Natural killer cell (primary cell): ENCODE results near the gene DAAM2. TPM values are rescaled to one million over a fixed set of nuclear protein-coding genes. Genes with fewer than 3 reads are reported as not detected.
A peak's percentile ranks its signal among the peaks of the same experiment; 100 is the strongest.

Experiments
- ATAC-seq, 3 donors: fragments of 150-1000 bp in 2 of 3; fragments of 200-7000 bp in 1 of 3; cut with Tn5 transposase; 1 replicate in 1 of 3; 2 replicates in 2 of 3; pipeline ENCODE4 v1.10.0; 2021; ENCODE audit warnings: mild to moderate bottlenecking in 2 of 3, moderate library complexity in 2 of 3
- DNase-seq, 2 donors: peaks; one replicate each; pipeline versions ENCODE4 v3.0.0 to v3.0.0-alpha.2; 2013 to 2021; ENCODE audit warnings: mixed read lengths in 1 of 2
- H3K27ac ChIP-seq: one replicate; pipeline ENCODE4 v1.5.1; 2013; ENCODE audit warnings: mild to moderate bottlenecking, low read length
- H3K27me3 ChIP-seq: one replicate; pipeline ENCODE4 v1.6.1; 2013; ENCODE audit warnings: low read length; ENCODE audit not compliant: control insufficient read depth, insufficient read depth
- H3K36me3 ChIP-seq: one replicate; pipeline ENCODE4 v1.6.1; 2013; ENCODE audit warnings: low read length; ENCODE audit not compliant: control insufficient read depth, insufficient read depth
- H3K4me1 ChIP-seq: one replicate; pipeline ENCODE4 v1.6.1; 2013; ENCODE audit warnings: low read length; ENCODE audit not compliant: control insufficient read depth, insufficient read depth
- H3K4me3 ChIP-seq: one replicate; pipeline ENCODE4 v1.5.1; 2013; ENCODE audit warnings: low read length
- H3K9me3 ChIP-seq: one replicate; pipeline ENCODE4 v1.6.1; 2013; ENCODE audit warnings: low read length; ENCODE audit not compliant: control insufficient read depth, insufficient read depth
- H3K27ac Mint-ChIP-seq, 2 donors: one replicate each; pipeline ENCODE4 v1.8.0; 2022; ENCODE audit warnings: mild to moderate bottlenecking in 2 of 2, mixed read lengths in 2 of 2, moderate library complexity in 1 of 2
- H3K27me3 Mint-ChIP-seq, 2 donors: one replicate each; pipeline ENCODE4 v1.8.0; 2022; ENCODE audit warnings: low read depth in 2 of 2, mixed read lengths in 2 of 2
- H3K36me3 Mint-ChIP-seq: one replicate; pipeline ENCODE4 v1.8.0; 2022; ENCODE audit warnings: mixed read lengths
- H3K4me1 Mint-ChIP-seq, 2 donors: one replicate each; pipeline ENCODE4 v1.8.0; 2022; ENCODE audit warnings: mixed read lengths in 2 of 2
- H3K4me3 Mint-ChIP-seq: one replicate; pipeline ENCODE4 v1.8.0; 2022; ENCODE audit warnings: mild to moderate bottlenecking, moderate library complexity, mixed read lengths
- H3K9me3 Mint-ChIP-seq, 2 donors: one replicate each; pipeline ENCODE4 v1.8.0; 2022; ENCODE audit warnings: mixed read lengths in 2 of 2
- WGBS: methylation state at CpG from one replicate; pipeline ENCODE4 v1.1.7; 2013; ENCODE audit warnings: missing lambda C conversion rate; ENCODE audit not compliant: insufficient coverage; 5-methylcytosine and 5-hydroxymethylcytosine counted together
- intact Hi-C: fragments of 100-400 bp; cut with micrococcal nuclease; formaldehyde crosslinking; loops from one replicate; pipeline ENCODE4 v1.14.2; 2022
- total RNA-seq, 4 donors: library from RNA; stranded (reverse); fragments of 120-200 nt in 1 of 4; gene quantifications; one replicate each; pipeline versions ENCODE4 v1.2.3 to v1.2.4, GENCODE V29; 2013 to 2022
- TF ChIP-seq, protein P1 (sequence below): fragments of 200-600 bp; IDR thresholded peaks from one replicate; pipeline ENCODE4 v1.8.0; 2022; ENCODE audit warnings: antibody characterized with exemption

Gene DAAM2
- total RNA-seq, 3 donors from 2014 or later (not counting 1 experiment from before 2014, with no cell fraction given): not detected

DNA sequence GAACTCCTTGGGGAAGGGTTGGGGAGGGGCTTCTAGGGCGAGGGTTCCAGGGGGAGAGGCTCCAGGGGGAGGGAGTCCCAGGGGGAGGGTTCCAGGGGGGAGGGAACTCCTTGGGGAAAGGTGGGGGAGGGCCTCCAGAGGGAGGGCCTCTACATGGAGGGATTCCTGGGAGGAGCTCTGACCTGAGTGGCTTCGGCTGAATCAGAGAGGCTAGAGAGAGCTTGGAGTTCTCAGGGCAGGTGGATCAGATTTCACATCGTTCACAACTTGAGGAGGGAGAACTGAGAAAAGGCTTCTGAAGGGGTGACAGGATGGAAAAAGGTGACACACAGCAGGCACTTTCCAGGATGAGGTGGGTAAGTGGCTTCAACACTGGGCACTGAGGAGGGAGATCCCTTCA, 49.1 kb downstream of the DAAM2 start:
- H3K4me1 Mint-ChIP-seq: no peaks in the 10 kb centered on the region
- Histone ChIP-seq H3K27me3 (no peaks in the 10 kb centered on the region), H3K4me3 (no peak overlapping the region), H3K4me1 (no peaks in the 10 kb centered on the region), H3K36me3 (no peaks in the 10 kb centered on the region), H3K9me3 (no peaks in the 10 kb centered on the region), H3K27ac (no peak overlapping the region)
- intact Hi-C loops: no loop called here
- no peaks in the 10 kb centered on the region for H3K9me3 Mint-ChIP-seq
- H3K4me3 Mint-ChIP-seq: no peak overlapping the region
- ATAC-seq (no peak), DNase-seq (no peak)
- H3K27ac Mint-ChIP-seq: no peak overlapping the region
- H3K36me3 Mint-ChIP-seq: no peaks in the 10 kb centered on the region
- TF ChIP-seq, protein P1, sequence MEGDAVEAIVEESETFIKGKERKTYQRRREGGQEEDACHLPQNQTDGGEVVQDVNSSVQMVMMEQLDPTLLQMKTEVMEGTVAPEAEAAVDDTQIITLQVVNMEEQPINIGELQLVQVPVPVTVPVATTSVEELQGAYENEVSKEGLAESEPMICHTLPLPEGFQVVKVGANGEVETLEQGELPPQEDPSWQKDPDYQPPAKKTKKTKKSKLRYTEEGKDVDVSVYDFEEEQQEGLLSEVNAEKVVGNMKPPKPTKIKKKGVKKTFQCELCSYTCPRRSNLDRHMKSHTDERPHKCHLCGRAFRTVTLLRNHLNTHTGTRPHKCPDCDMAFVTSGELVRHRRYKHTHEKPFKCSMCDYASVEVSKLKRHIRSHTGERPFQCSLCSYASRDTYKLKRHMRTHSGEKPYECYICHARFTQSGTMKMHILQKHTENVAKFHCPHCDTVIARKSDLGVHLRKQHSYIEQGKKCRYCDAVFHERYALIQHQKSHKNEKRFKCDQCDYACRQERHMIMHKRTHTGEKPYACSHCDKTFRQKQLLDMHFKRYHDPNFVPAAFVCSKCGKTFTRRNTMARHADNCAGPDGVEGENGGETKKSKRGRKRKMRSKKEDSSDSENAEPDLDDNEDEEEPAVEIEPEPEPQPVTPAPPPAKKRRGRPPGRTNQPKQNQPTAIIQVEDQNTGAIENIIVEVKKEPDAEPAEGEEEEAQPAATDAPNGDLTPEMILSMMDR: no peak
- 53% methylated on average over 3 of the region's 3 CpGs for WGBS
- peaks cover 13 to 25% of the 10 kb centered on the region in 2 donors for H3K27me3 Mint-ChIP-seq

DNA sequence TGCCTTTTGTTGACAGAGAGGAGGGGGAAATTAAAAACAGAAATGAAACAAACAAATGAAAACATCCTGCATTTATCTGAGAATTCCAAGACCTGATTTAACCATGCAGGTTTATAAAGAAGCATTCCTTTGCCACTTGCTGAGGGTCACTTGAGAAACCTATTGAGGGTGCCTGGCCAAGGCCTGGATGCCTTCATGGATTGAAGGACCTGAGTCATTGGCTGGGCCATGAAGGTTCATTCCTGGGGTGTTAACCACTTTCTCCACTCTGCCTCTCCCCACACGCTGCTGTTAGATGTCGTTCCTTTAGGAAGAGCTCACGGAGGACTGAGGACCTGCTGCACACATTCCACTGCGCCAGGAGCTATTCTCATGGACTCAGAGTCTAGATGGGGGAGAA, 49.7 kb downstream of the DAAM2 start:
- peaks cover 10 to 19% of the 10 kb centered on the region in 2 donors for H3K27me3 Mint-ChIP-seq
- ATAC-seq (no peak), DNase-seq (no peak)
- WGBS: 88% methylated on average over 4 of the region's 4 CpGs
- Histone ChIP-seq H3K36me3 (no peaks in the 10 kb centered on the region), H3K27ac (no peak overlapping the region), H3K4me1 (no peaks in the 10 kb centered on the region), H3K27me3 (no peaks in the 10 kb centered on the region), H3K4me3 (no peak overlapping the region), H3K9me3 (no peaks in the 10 kb centered on the region)
- no peaks in the 10 kb centered on the region for H3K4me1 Mint-ChIP-seq
- H3K27ac Mint-ChIP-seq: no peak overlapping the region
- intact Hi-C loops: no loop called here
- H3K9me3 Mint-ChIP-seq: no peaks in the 10 kb centered on the region
- TF ChIP-seq, protein P1: no peak
- H3K4me3 Mint-ChIP-seq: no peak overlapping the region
- no peaks in the 10 kb centered on the region for H3K36me3 Mint-ChIP-seq

DNA sequence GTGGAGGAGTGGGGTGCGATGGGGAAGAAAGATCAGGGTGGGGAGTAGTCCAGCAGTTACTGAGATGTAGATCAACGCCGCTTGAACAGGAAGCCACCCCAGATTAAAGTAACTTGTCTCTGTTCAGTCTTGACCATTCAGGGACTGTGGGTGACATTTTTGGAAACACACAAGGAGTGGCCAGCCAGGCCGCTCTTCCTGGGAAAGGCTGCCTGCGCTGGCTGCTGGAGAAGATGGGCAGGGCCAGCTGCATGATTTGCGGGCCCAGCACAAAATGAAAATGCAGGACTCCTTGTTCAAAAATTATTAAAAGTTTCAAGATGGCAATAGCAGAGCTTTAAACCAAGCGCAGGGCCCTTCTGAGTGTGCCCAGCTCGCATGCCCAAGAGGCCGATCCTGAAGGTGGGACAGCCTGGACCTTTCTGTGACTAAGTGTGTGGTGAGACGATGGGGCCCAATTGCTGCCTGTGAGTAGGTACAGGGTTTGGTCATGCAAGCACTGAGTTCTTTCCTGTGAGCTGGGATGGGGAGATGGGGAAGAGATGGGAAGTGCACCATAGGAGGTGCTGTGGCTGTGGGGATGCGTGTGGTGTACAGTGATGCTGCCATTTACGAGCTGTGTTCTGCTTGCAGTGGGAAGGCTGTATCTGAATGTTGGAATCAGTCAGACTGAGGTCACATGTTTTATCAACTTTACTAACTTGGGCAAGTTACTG, 51.3 kb downstream of the DAAM2 start:
- no peak overlapping the region for H3K4me3 ChIP-seq
- intact Hi-C loops: no loop called here
- Mint-ChIP-seq H3K4me3 (no peak overlapping the region), H3K9me3 (no peaks in the 10 kb centered on the region), H3K27me3 (peaks cover 10 to 14% of the 10 kb centered on the region in 2 donors), H3K4me1 (no peaks in the 10 kb centered on the region), H3K27ac (no peak overlapping the region), H3K36me3 (no peaks in the 10 kb centered on the region)
- no peaks in the 10 kb centered on the region for H3K9me3 ChIP-seq
- ATAC-seq: no peak
- H3K4me1 ChIP-seq: no peaks in the 10 kb centered on the region
- WGBS: 89% methylated on average over 12 of the region's 12 CpGs
- TF ChIP-seq, protein P1: no peak
- H3K27me3 ChIP-seq: no peaks in the 10 kb centered on the region
- no peak overlapping the region for H3K27ac ChIP-seq
- no peaks in the 10 kb centered on the region for H3K36me3 ChIP-seq
- DNase-seq: no peak

DNA sequence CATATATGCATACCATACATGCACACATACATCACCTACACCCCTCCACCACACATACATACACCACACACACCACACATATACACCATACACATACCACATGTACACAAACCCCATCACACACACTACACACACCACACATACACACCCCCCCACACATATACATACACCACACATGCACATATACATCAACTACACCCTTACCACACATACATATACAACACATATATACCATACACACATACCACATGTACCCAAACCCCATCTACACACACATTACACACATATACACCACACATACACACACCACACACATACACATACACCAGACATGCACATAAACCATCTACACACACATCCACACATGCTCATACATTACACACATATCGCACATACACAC, 52.7 kb downstream of the DAAM2 start:
- TF ChIP-seq, protein P1: no peak
- H3K27me3 Mint-ChIP-seq: peaks cover under 1 to 8% of the 10 kb centered on the region in 2 donors
- Histone ChIP-seq H3K27ac (no peak overlapping the region), H3K36me3 (no peaks in the 10 kb centered on the region), H3K9me3 (no peaks in the 10 kb centered on the region), H3K27me3 (no peaks in the 10 kb centered on the region), H3K4me1 (no peaks in the 10 kb centered on the region), H3K4me3 (no peak overlapping the region)
- peak in 1 of 3 donors; percentile 40 for ATAC-seq
- no peaks in the 10 kb centered on the region for H3K4me1 Mint-ChIP-seq
- H3K9me3 Mint-ChIP-seq: no peaks in the 10 kb centered on the region
- intact Hi-C loops: no loop called here
- no peaks in the 10 kb centered on the region for H3K36me3 Mint-ChIP-seq
- 96% methylated on average over 1 of the region's 1 CpG for WGBS
- no peak for DNase-seq
- H3K4me3 Mint-ChIP-seq: no peak overlapping the region
- no peak overlapping the region for H3K27ac Mint-ChIP-seq
